Lung (tissue), 12 donors: Measurements from ENCODE around the gene APRT. TPM values are rescaled to one million over a fixed set of nuclear protein-coding genes. Genes with fewer than 3 reads are reported as not detected.

ENCODE experiments used
- ATAC-seq: fragments of 200-7000 bp; cut with Tn5 transposase; one replicate; pipeline ENCODE4 v1.9.1; 2020; ENCODE audit warnings: moderate number of reproducible peaks; ENCODE audit not compliant: insufficient read depth, low FRiP score
- DNase-seq, 3 donors: peaks; one replicate each; pipeline ENCODE4 v3.0.0-alpha.2; 2013 to 2017
- H3K27ac ChIP-seq, 2 donors: one replicate each; pipeline ENCODE4 v1.5.1; 2013; ENCODE audit warnings: mild to moderate bottlenecking in 2 of 2, moderate library complexity in 2 of 2, control low read depth in 1 of 2, inconsistent platforms in 1 of 2, low read depth in 1 of 2, low read length in 1 of 2
- H3K27me3 ChIP-seq, 3 donors: one replicate each; pipeline ENCODE4 v1.5.1; 2013; ENCODE audit warnings: low read length in 2 of 3; ENCODE audit not compliant: control insufficient read depth in 3 of 3, insufficient read depth in 3 of 3
- H3K36me3 ChIP-seq, 4 donors: one replicate each; pipeline ENCODE4 v1.5.1; 2013; ENCODE audit warnings: low read length in 4 of 4, mild to moderate bottlenecking in 1 of 4, moderate library complexity in 1 of 4; ENCODE audit not compliant: control insufficient read depth in 4 of 4, insufficient read depth in 4 of 4
- H3K4me1 ChIP-seq, 5 donors: one replicate each; pipeline ENCODE4 v1.5.1; 2013; ENCODE audit warnings: low read length in 5 of 5, mild to moderate bottlenecking in 2 of 5, moderate library complexity in 1 of 5; ENCODE audit not compliant: control insufficient read depth in 5 of 5, insufficient read depth in 5 of 5
- H3K4me3 ChIP-seq: one replicate; pipeline ENCODE4 v1.5.1; 2013; ENCODE audit warnings: mild to moderate bottlenecking, control low read depth, moderate library complexity
- H3K9ac ChIP-seq, 2 donors: one replicate each; pipeline ENCODE4 v1.5.1; 2013; ENCODE audit warnings: low read length in 2 of 2, control low read depth in 1 of 2; ENCODE audit not compliant: insufficient read depth in 1 of 2
- H3K9me3 ChIP-seq, 4 donors: one replicate each; pipeline ENCODE4 v1.5.1; 2013; ENCODE audit warnings: low read length in 3 of 4, mild to moderate bottlenecking in 1 of 4, moderate library complexity in 1 of 4; ENCODE audit not compliant: control insufficient read depth in 4 of 4, insufficient read depth in 3 of 4
- CTCF ChIP-seq: IDR thresholded peaks from 2 replicates; pipeline ENCODE4 v1.5.1; 2012; ENCODE audit warnings: mild to moderate bottlenecking; ENCODE audit errors: control extremely low read depth, extremely low read depth
- WGBS, 2 donors: extraction: QIAGEN DNeasy Blood & Tissue Kit; methylation state at CpG; one replicate each; pipeline ENCODE4 v1.1.7; 2013; 5-methylcytosine and 5-hydroxymethylcytosine counted together
- polyA plus RNA-seq, 2 donors: library from polyadenylated mRNA; stranded (reverse); fragments of 200-250 nt; gene quantifications; one replicate each; pipeline ENCODE4 v1.2.1, GENCODE V29; 2013
- total RNA-seq, 2 donors: library from RNA; depleted of rRNA in 1 of 2; stranded (reverse); fragments of >200 nt in 1 of 2; gene quantifications; one replicate each; pipeline ENCODE4 v1.2.1, GENCODE V29; 2014 to 2021
- donor health status: control.
- donor health status: control.
- donor health status: Bipolar disorder and iron deficiency.
- donor health status: healthy.
- donor health status: DM: yes; HTN: yes; CAD: no.

Gene APRT
- total and polyA plus RNA-seq, 4 donors, result 44.2 to 260 (median 176) TPM

GRCh38 chr16:88781140-88782077 lies 30.3 kb downstream of the APRT start:
- DNase-seq (no peak), ATAC-seq (no peak)
- peaks cover 0 to 11% (median 0%) of the 10 kb centered on the region in 4 donors for H3K36me3 ChIP-seq
- H3K27me3 ChIP-seq, result no peaks in the 10 kb centered on the region
- H3K4me3 ChIP-seq, result no peak overlapping the region
- no peak overlapping the region for H3K9ac ChIP-seq
- no peak for TF ChIP-seq CTCF
- no peaks in the 10 kb centered on the region for H3K9me3 ChIP-seq
- peak overlapping the region in 1 of 2 donors; percentile 96 for H3K27ac ChIP-seq
- WGBS, 2 donors, result 22 to 46% methylated on average over 28 of the region's 28 CpGs
- peaks cover 0 to 50% (median 25%) of the 10 kb centered on the region in 5 donors for H3K4me1 ChIP-seq

GRCh38 chr16:88780142-88781062 lies 31.3 kb downstream of the APRT start:
- ATAC-seq (no peak), DNase-seq (no peak)
- WGBS, 2 donors, result 57 to 71% methylated on average over 12 to 13 of the region's 13 CpGs
- H3K27me3 ChIP-seq, result no peaks in the 10 kb centered on the region
- peaks cover 0 to 11% (median 0%) of the 10 kb centered on the region in 4 donors for H3K36me3 ChIP-seq
- peaks cover 0 to 51% (median 25%) of the 10 kb centered on the region in 5 donors for H3K4me1 ChIP-seq
- H3K27ac ChIP-seq, result peak overlapping the region in 1 of 2 donors; percentile 96
- no peak overlapping the region for H3K4me3 ChIP-seq
- no peak overlapping the region for H3K9ac ChIP-seq
- no peaks in the 10 kb centered on the region for H3K9me3 ChIP-seq
- no peak for TF ChIP-seq CTCF

GRCh38 chr16:88779406-88780141 lies 32.2 kb downstream of the APRT start:
- Histone ChIP-seq H3K4me1 (peaks cover 0 to 54% (median 25%) of the 10 kb centered on the region in 5 donors), H3K36me3 (peaks cover 0 to 11% (median 0%) of the 10 kb centered on the region in 4 donors), H3K9me3 (no peaks in the 10 kb centered on the region), H3K9ac (no peak overlapping the region), H3K27me3 (no peaks in the 10 kb centered on the region), H3K4me3 (no peak overlapping the region), H3K27ac (peak overlapping the region in 1 of 2 donors; percentile 50)
- ATAC-seq (no peak), DNase-seq (peak in 1 of 3 donors; percentile 31)
- 55 to 59% methylated on average over 32 to 34 of the region's 34 CpGs for WGBS, 2 donors
- TF ChIP-seq CTCF, result no peak
